Muscle of leg (tissue), 11 donors: ENCODE measurements around the gene RNLS. TPM values are rescaled to one million over a fixed set of nuclear protein-coding genes. Genes with fewer than 3 reads are reported as not detected.

Experiments used
- DNase-seq: peaks from one replicate; pipeline ENCODE4 v3.0.0; 2013
- H3K27ac ChIP-seq: one replicate; pipeline ENCODE4 v1.5.1; 2013; ENCODE audit warnings: mild to moderate bottlenecking, low read length, control low read depth
- H3K27me3 ChIP-seq: one replicate; pipeline ENCODE4 v1.6.1; 2013; ENCODE audit warnings: low read length; ENCODE audit not compliant: control insufficient read depth, insufficient read depth
- H3K36me3 ChIP-seq: one replicate; pipeline ENCODE4 v1.6.1; 2013; ENCODE audit warnings: low read length; ENCODE audit not compliant: control insufficient read depth, insufficient read depth
- H3K4me1 ChIP-seq: one replicate; pipeline ENCODE4 v1.6.1; 2013; ENCODE audit warnings: low read length; ENCODE audit not compliant: control insufficient read depth, insufficient read depth
- H3K4me3 ChIP-seq: one replicate; pipeline ENCODE4 v1.5.1; 2013; ENCODE audit warnings: low read length, control low read depth
- H3K9me3 ChIP-seq: replicated peaks from 2 replicates; pipeline ENCODE4 v1.6.1; 2013; ENCODE audit warnings: low read depth, low read length; ENCODE audit not compliant: control insufficient read depth
- WGBS: methylation state at CpG from one replicate; pipeline ENCODE4 v1.1.5; 2013; ENCODE audit warnings: missing lambda C conversion rate; ENCODE audit not compliant: insufficient coverage; 5-methylcytosine and 5-hydroxymethylcytosine counted together
- polyA plus RNA-seq, 8 donors: library from polyadenylated mRNA; unstranded; fragments of 120-200 nt; gene quantifications; one replicate each; pipeline versions ENCODE4 v1.2.1 to v1.2.3, GENCODE V29; 2013; ENCODE audit warnings: inconsistent platforms in 1 of 8, low replicate concordance in 1 of 8; ENCODE audit not compliant: insufficient read length in 8 of 8, insufficient read depth in 1 of 8
- total RNA-seq: library from RNA; stranded (reverse); fragments of 120-200 nt; gene quantifications from one replicate; pipeline ENCODE4 v1.2.4, GENCODE V29; 2013

The RNLS gene
- total and polyA plus RNA-seq, 9 donors = 2.0 to 4.5 (median 3.5) TPM

- Histone ChIP-seq H3K27ac (no peak overlapping the region), H3K4me3 (no peak overlapping the region), H3K9me3 (peaks cover 2% of the 10 kb centered on the region), H3K36me3 (no peaks in the 10 kb centered on the region), H3K4me1 (no peaks in the 10 kb centered on the region), H3K27me3 (no peaks in the 10 kb centered on the region)
- no peak for DNase-seq
Measured at GRCh38 chr10:88440541-88440940, 142.6 kb downstream of the RNLS start.

DNA sequence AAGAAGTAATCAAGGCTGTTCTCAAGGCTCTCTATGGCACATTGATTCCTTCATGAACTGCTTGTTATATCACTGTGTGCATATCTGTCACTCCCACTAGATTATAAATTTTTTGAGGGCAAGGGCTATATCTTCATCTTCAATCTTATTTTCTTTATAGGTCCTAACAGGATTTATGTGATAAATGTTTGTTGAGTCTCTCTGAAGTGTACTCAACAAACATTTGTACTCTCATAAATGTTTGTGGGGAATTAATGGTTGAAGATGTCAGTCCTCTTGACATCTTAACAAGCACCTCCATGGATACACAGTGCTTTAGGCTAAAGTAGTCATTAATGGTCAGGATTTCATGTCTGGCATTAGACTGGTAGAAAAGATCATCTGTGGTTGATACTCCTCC, 143.2 kb downstream of the RNLS start:
- H3K27ac ChIP-seq = no peak overlapping the region
- H3K36me3 ChIP-seq = no peaks in the 10 kb centered on the region
- H3K4me1 ChIP-seq = no peaks in the 10 kb centered on the region
- DNase-seq = no peak
- no peaks in the 10 kb centered on the region for H3K27me3 ChIP-seq
- peaks cover 2% of the 10 kb centered on the region for H3K9me3 ChIP-seq
- H3K4me3 ChIP-seq = no peak overlapping the region

DNA sequence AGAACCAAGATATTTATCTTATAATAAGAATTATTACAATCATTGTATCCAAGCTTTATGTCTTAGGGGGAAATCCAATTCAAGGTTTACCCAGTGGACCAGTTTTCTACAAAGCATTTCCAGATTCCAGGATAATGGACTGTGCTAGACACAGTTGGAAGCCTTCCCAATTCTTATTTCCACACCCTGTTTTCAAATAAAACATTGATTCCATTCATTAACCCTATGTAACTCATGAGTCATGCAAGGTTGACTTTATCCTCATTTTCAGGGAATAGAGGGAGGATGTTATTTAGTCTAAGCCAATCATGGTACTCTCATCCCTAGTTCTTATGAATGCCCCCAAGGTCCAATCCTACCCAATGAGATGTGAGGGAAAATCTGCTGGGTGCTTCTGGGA, 145.7 kb downstream of the RNLS start:
- Histone ChIP-seq H3K36me3 (no peaks in the 10 kb centered on the region), H3K4me3 (no peak overlapping the region), H3K27ac (no peak overlapping the region), H3K4me1 (no peaks in the 10 kb centered on the region), H3K9me3 (no peaks in the 10 kb centered on the region), H3K27me3 (no peaks in the 10 kb centered on the region)
- no peak for DNase-seq

- Histone ChIP-seq H3K9me3 (no peaks in the 10 kb centered on the region), H3K4me1 (no peaks in the 10 kb centered on the region), H3K36me3 (no peaks in the 10 kb centered on the region), H3K4me3 (no peak overlapping the region), H3K27me3 (no peaks in the 10 kb centered on the region), H3K27ac (no peak overlapping the region)
- no peak for DNase-seq
- WGBS = no CpG with 5 or more reads among the region's 2 CpGs
Measured at GRCh38 chr10:88433565-88434186, 149.4 kb downstream of the RNLS start.

GRCh38 chr10:88431103-88431502, 152.0 kb downstream of the RNLS start:
- DNase-seq = no peak
- no peak overlapping the region for H3K4me3 ChIP-seq
- no peaks in the 10 kb centered on the region for H3K9me3 ChIP-seq
- H3K27ac ChIP-seq = no peak overlapping the region
- no peaks in the 10 kb centered on the region for H3K27me3 ChIP-seq
- H3K4me1 ChIP-seq = no peaks in the 10 kb centered on the region
- H3K36me3 ChIP-seq = no peaks in the 10 kb centered on the region
- no CpG with 5 or more reads among the region's 1 CpG for WGBS

- H3K4me3 ChIP-seq = no peak overlapping the region
- no CpG with 5 or more reads among the region's 1 CpG for WGBS
- no peak for DNase-seq
- H3K9me3 ChIP-seq = no peaks in the 10 kb centered on the region
- H3K4me1 ChIP-seq = no peaks in the 10 kb centered on the region
- no peak overlapping the region for H3K27ac ChIP-seq
- H3K27me3 ChIP-seq = no peaks in the 10 kb centered on the region
- H3K36me3 ChIP-seq = no peaks in the 10 kb centered on the region
Measured at GRCh38 chr10:88428976-88429375, 154.1 kb downstream of the RNLS start.

DNA sequence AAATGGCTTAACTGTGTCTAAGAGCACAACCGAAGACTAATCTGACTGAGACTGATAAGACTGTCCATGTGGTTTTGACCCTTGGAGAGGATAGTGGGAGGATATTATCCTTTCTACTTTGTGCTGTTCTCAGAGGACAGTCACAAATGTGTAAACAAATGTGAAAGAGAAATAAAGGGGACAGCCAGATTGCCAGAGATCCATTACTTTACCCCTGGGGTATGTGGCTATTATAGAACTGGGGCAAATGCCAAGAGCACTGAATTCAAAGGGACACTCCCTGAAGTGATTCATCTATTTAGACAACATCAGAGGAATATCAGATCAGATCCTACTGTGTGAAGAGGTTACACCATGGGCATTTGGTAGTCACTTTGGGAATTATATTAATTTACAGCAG, 154.7 kb downstream of the RNLS start:
- Histone ChIP-seq H3K4me1 (no peaks in the 10 kb centered on the region), H3K27me3 (no peaks in the 10 kb centered on the region), H3K27ac (no peak overlapping the region), H3K9me3 (no peaks in the 10 kb centered on the region), H3K36me3 (no peaks in the 10 kb centered on the region), H3K4me3 (no peak overlapping the region)
- DNase-seq = no peak
- WGBS = no CpG with 5 or more reads among the region's 1 CpG

- H3K9me3 ChIP-seq = no peaks in the 10 kb centered on the region
- DNase-seq = no peak
- WGBS = no CpG with 5 or more reads among the region's 2 CpGs
- no peaks in the 10 kb centered on the region for H3K36me3 ChIP-seq
- no peaks in the 10 kb centered on the region for H3K27me3 ChIP-seq
- H3K27ac ChIP-seq = no peak overlapping the region
- H3K4me1 ChIP-seq = no peaks in the 10 kb centered on the region
- H3K4me3 ChIP-seq = no peak overlapping the region
Measured at GRCh38 chr10:88427024-88427423, 156.1 kb downstream of the RNLS start.

DNA sequence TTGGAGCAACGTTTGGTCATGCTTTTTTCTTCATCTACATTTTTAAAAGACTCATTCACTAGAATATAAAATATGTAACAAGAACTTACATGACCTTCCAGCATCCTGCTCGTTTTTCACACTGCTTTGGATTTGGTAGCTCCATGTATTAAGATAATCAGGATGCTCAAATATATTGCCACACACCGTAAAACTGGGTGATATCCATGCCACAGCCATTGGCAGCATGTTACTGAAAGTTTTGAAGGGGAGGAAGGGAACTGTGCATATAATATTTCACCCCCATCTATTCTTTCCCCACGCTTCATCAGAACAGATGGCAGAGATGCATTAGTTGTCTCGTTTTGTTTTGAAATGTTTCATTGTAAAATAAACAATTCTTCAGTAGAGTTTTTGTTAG, 158.2 kb downstream of the RNLS start:
- Histone ChIP-seq H3K9me3 (no peaks in the 10 kb centered on the region), H3K4me3 (no peak overlapping the region), H3K27me3 (no peaks in the 10 kb centered on the region), H3K4me1 (no peaks in the 10 kb centered on the region), H3K36me3 (no peaks in the 10 kb centered on the region), H3K27ac (no peak overlapping the region)
- WGBS = no CpG with 5 or more reads among the region's 5 CpGs
- DNase-seq = no peak

DNA sequence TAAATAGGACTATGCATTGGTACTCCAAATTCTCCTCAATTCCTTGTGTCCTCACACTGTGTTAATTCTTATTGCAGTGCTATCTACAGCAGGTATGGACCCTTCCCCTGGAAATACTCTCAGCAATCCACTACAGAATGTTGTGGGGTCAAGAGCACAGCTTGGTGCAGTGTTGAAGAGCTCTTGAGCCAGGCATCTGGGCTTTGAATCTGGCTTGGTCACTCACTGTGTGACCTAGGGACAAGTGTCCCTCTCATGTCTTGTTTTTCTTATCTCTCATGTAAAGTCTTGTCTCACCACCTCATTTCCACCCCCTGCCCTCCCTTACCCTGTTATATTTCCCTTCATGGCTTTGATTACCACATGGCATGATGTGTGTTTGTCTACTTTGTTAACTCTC, 159.4 kb downstream of the RNLS start:
- Histone ChIP-seq H3K27ac (no peak overlapping the region), H3K36me3 (no peaks in the 10 kb centered on the region), H3K4me3 (no peak overlapping the region), H3K9me3 (no peaks in the 10 kb centered on the region), H3K27me3 (no peaks in the 10 kb centered on the region), H3K4me1 (peaks cover 2% of the 10 kb centered on the region)
- no peak for DNase-seq

DNA sequence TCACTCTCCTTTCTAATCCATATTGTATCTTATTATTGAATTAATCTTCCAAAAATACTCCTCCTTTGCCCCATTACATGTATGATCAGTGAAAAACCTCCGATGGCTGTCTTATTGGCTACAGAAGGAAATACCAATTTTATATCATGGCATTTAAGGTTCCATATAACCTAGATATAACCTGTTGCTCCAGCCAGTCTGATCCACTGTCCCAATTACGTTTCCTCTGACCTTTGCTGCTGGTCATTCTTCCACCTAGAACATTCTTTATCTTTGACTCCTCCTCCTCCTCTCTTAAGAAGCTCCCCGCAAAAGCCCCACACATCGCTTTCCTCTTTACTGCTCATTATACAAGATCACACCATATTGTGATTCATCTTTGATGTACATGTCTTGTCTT, 161.5 kb downstream of the RNLS start:
- DNase-seq = no peak
- Histone ChIP-seq H3K4me1 (peaks cover 2% of the 10 kb centered on the region), H3K9me3 (no peaks in the 10 kb centered on the region), H3K27me3 (no peaks in the 10 kb centered on the region), H3K4me3 (no peak overlapping the region), H3K27ac (no peak overlapping the region), H3K36me3 (no peaks in the 10 kb centered on the region)
- WGBS = 88% methylated on average over 1 of the region's 4 CpGs
